NCI-H1092 (cell line): ENCODE data around the gene PKDCC.

Source experiments
- DNase-seq: peaks from one replicate; lab custom pipeline; 2025; lab: John Stamatoyannopoulos, UW

Gene PKDCC

GRCh38 chr2:42050010-42050702, 2.3 kb downstream of the PKDCC start:
- DNase-seq, result no peak

DNA sequence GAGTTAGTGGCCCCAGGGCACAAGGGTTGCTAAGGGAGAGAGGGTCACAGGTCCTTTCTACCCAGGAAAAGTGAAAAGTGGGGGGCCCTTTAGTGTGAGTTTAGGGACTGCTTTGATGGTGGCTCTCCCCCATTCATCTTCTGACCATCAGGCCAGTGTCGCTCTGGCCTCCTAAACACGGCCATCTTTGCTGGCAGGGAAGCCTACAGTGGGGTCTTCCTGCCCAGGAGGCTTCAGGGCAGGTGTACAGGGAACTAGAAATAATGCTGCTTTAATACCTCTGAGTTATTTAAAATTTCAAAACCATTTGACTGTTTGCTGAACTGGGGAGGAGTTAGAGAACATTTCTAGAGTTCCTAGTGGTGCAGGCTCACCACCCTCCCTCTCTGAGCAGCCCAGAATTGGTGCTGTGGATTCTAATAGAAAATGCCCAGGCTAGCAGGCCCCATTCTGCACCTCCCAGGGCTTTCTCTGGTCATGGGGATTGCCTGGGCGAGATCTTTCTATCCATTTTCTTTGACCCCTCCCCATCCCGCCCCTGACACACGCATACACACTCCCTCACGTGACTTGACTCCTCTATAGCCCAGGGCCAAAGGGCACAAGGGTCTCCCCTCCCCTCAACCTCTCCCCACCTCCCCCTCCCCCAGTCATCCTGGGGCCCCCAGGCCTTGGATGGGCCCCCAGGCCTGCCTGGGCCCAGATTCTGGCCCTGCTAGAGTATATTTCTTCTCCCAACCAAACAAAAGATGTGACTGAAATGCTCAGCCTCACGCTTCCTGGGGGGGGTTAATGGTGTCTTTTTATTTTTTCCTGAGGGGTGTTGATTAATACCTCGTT, 3.1 kb downstream of the PKDCC start:
- no peak for DNase-seq

DNA sequence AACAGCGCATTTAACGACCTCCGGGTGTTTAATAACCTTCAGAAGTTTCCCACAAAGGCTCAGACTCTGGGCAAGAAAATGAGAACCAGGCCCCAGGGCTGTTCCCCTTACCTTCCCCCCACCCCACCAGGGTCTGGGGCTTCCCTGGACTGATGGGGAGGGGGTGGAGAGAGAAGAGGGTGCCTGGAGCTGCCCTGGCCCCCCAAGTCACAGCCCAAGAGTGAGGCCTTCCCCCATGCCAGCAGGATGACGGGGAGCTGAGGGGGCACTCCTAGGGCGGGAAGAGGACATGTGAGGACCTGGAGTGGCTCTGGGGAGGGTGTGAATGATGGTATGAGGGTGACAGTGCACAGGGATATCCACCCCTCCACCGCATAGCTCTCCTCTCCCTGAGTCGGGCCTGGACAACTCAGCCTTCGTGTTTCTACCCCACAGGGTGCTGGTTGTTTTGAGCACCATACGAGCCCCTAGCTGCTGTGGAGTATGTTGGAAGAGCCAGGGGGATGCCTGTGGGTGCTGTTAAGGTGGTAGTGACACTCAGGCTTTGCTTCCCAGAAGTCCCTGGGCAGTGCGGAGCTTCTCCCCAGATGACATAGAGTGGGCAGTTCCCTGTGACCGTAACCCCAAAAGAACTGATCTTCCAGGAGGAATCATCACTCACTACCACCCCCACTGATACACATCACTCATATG, 3.9 kb downstream of the PKDCC start:
- no peak for DNase-seq

DNA sequence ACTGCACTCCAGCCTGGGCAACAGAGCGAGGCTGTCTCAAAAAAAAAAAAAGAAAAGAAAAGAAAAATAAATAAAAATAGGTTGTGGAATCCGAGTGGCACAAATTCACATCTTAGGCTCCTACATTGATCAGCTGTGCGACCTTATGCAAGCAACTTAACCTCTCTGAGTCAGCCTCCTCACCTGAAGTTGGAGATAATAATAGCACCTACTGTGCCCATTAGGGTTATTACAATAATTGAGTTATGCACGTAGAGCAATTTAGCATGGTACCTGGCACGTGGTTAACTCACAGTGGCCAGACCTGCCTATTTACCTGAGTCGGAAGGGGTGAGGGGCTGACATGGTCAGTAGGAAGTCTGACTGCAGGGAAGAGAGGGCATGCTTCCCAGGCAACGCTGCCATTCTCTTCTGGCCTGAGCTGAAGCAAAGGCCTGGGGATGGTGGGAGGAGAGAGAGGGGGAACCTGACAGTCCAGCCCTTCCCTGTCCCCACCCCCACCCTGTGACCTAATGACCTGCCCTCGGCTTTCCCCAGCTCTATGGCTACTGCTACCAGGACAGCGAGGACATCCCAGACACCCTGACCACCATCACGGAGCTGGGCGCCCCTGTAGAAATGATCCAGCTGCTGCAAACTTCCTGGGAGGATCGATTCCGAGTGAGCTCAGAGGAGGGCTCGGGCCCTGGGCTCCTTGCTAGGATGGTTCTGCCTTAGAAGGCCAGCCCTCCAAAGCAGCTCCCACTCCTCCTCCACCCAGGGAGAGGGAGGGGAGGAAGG, 5.1 kb downstream of the PKDCC start:
- DNase-seq, result no peak

- no peak for DNase-seq
Measured at GRCh38 chr2:42053482-42053790, 5.6 kb downstream of the PKDCC start.

GRCh38 chr2:42053791-42054701, 6.2 kb downstream of the PKDCC start:
- no peak for DNase-seq

- no peak for DNase-seq
Measured at GRCh38 chr2:42054714-42055430, 7.1 kb downstream of the PKDCC start.

DNA sequence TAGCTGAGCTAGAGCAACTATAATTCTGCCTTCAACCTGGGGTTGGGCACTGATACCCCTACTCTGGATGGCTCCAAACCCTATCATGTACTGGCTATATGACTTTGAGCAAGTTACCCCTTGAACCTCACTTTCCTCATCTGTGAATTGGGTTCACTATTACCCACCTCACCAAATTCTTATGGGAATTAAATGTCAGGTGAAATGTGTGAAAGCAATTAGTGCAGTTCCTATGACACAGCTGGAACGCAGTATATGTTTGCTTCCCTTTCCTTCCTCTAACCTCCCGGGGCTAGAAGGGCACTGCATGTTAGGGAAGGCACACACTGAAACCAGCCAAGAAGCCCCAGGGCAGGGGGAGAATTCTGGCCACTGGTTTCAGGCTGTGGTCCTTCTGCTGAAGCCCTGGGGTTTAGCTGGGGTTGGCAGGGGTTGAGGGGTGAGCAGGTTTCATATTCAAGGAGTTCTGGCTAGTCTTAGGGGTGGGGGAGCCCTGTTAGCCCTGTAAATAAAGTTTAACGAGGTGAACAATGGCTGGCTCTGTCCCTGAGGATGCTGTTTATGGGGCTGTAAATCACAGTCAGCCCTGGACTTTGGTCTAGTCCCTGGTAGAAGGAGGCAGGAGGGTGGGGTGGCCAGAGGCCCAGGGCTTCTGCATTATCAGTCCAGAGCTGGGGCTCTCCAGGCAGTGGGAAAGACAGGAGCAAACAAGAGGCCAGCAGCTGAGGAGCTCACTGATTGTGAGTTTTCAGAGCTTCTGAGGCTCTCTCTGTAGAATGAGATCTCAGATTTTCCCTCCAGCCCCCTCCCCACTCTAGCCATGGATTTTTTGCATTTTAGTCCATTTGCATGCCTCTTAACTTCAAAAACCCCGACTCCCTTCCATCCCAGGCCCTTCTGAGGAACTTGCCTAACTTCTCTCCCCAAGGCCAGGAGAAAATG, 8.0 kb downstream of the PKDCC start:
- no peak for DNase-seq

DNA sequence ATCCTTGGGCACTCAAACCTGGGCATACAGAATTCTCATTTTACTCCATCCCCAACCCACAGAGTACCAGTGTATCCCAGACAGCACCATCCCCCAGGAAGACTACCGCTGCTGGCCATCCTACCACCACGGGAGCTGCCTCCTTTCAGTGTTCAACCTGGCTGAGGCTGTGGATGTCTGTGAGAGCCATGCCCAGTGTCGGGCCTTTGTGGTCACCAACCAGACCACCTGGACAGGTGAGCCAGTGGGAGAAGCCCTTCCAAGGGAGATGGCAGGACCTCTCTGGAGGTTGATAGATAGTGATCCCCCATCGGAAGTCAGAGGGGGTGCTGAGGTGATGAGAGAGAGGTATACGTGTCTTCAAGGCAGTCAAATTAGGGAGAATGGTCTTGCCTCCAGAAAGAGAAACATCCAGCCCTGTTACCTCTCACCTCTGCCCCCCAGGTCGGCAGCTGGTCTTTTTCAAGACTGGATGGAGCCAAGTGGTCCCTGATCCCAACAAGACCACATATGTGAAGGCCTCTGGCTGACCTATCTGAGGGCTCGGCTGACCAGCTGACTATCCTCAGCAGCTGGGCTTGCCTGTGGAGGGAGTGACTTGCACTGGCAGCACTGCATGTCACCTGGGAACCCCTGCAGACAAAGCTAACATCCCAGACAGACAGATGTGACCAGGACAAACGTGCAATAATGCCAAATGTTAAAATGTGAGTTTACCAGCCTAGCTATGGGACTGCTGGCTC, 9.5 kb downstream of the PKDCC start:
- no peak for DNase-seq

GRCh38 chr2:42057902-42058450, 10.2 kb downstream of the PKDCC start:
- DNase-seq, result no peak

- no peak for DNase-seq
Measured at GRCh38 chr2:42059261-42059898, 11.6 kb downstream of the PKDCC start.

DNA sequence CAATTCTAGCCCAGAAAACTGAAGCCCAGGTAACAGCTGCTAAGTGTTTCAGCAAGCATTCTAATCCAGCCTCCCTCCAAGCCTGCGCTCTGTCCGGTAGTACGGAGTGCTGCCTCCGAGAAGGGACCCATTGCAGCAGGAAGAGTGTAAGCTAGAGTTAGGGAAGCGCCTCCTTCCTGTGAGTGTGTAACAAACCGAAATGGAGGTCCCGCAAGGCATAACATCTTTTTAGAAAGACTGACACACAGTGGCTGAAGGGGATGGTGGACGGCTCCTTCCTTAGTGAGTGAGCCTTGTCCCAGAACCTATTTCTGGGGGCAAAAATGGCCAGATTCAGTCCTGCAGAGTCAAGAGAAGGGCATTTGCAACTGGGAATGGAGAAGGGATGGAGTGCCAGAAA, 12.2 kb downstream of the PKDCC start:
- DNase-seq, result no peak

- no peak for DNase-seq
Measured at GRCh38 chr2:42060718-42061619, 13.1 kb downstream of the PKDCC start.

DNA sequence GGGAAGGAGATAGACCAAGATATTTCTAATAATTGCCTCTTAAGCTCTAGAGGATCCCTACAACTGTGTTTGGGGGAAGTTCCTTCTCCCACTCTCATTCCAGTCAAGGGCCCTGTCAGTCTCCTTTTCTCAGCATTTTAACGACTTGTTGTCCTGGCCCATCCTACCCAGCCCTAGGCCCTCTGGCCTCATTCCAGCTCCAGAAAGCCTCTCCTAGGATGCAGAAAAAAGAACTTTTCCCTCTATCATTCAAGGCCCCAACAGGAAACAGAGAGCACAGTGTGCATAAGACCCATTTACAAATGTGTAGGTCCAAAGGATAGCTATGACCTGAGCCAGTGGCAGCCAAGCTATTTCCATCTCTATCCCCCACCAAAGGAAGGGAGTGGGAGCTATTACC, 14.0 kb downstream of the PKDCC start:
- DNase-seq, result no peak

DNA sequence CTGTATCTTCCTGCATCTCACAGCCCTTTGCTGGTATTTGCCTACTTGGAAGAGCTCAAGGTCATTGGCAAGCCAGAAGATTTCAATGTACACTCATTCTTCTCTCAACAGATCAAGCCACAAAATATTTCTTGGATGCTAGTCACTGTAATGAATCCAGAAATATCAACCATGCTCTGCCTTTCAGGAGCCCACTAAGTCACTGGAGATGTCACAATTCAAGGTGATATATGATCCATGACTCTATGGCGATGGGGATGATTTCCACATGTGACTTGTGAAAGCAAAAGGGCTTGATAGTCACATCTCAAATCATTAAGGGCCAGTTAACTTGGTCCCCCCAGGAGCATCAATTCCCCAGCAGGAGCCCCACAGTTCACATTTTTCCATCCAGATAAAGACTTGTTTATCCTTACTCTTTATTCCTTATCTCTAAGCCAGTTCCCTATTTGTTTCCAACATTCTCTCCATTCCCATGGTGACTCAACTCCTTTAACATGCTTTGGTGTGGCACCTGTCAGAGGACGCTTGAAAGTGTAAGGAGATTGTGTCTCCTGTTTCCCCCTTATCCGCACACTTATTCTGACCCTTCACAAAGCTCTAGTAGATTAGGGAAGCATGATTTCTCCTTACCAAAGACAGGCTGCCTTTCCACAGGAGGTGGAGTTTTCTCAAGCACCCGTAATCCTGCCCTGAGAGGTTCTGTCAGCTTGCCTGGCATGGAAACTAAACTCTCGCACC, 15.8 kb downstream of the PKDCC start:
- DNase-seq, result no peak

DNA sequence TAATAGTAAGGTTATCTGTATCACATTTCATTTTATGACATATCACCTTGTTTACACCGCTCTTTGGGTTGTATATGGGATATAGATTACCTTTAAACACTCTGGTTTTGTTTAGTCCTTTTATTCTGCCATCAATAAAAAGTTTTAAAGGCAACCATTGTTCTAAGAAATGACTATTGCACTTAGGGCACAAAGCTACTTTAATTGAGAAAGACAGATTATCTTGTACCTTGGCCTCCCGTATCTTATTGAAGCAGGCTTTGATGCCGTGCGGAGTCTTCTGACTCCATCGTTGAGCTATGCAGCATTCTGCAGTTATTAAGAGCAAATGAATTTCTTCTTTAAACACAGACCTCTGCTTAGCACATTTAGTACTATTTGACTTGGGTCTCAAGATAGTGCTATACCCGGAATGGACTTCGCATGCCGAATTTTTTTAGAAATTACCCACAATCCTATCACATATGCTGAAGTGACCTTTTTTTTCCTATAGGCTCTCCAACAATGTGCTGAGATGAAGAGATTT, 16.7 kb downstream of the PKDCC start:
- no peak for DNase-seq
